HG03439 (cell line): ENCODE data around the gene H3-3A.

Experiments used
- ATAC-seq: cut with Tn5 transposase; IDR thresholded peaks from one replicate; pipeline ENCODE4 v1.9.1; 2021; ENCODE audit warnings: mild to moderate bottlenecking, moderate library complexity; ENCODE audit not compliant: unreplicated experiment

Gene H3-3A

GRCh38 chr1:226110249-226111097 lies 48.0 kb downstream of the H3-3A start:
- peak; percentile 81 for ATAC-seq

GRCh38 chr1:226111098-226111882 lies 48.8 kb downstream of the H3-3A start:
- no peak for ATAC-seq

- ATAC-seq = no peak
Measured at GRCh38 chr1:226111883-226112261, 49.4 kb downstream of the H3-3A start.

GRCh38 chr1:226112626-226113025 lies 50.1 kb downstream of the H3-3A start:
- ATAC-seq = no peak

GRCh38 chr1:226116673-226117072 lies 54.2 kb downstream of the H3-3A start:
- no peak for ATAC-seq

GRCh38 chr1:226117330-226117729 lies 54.8 kb downstream of the H3-3A start:
- no peak for ATAC-seq

GRCh38 chr1:226118357-226118756 lies 55.8 kb downstream of the H3-3A start:
- no peak for ATAC-seq

- no peak for ATAC-seq
Measured at GRCh38 chr1:226119169-226119568, 56.7 kb downstream of the H3-3A start.

- ATAC-seq = no peak
Measured at GRCh38 chr1:226120398-226120797, 57.9 kb downstream of the H3-3A start.

GRCh38 chr1:226121049-226121586 lies 58.6 kb downstream of the H3-3A start:
- ATAC-seq = no peak
